Choroid plexus epithelial cell (primary cell): Measurements from ENCODE around the gene VAPB.
A peak's percentile ranks its signal among the peaks of the same experiment; 100 is the strongest.

Experiments used
- DNase-seq: peaks from one replicate; pipeline ENCODE4 v3.0.0-alpha.2; 2010; ENCODE audit warnings: low read depth
- H3K4me3 ChIP-seq: 2 replicates; pipeline ENCODE4 v1.5.1; 2011; ENCODE audit warnings: low read depth, mild to moderate bottlenecking, control low read depth, low read length, moderate library complexity
- CTCF ChIP-seq: conservative IDR thresholded peaks from 2 replicates; pipeline ENCODE4 v1.5.1; 2011; ENCODE audit warnings: low read depth, mild to moderate bottlenecking, control low read depth, inconsistent platforms, low read length, moderate library complexity

Gene VAPB

DNA sequence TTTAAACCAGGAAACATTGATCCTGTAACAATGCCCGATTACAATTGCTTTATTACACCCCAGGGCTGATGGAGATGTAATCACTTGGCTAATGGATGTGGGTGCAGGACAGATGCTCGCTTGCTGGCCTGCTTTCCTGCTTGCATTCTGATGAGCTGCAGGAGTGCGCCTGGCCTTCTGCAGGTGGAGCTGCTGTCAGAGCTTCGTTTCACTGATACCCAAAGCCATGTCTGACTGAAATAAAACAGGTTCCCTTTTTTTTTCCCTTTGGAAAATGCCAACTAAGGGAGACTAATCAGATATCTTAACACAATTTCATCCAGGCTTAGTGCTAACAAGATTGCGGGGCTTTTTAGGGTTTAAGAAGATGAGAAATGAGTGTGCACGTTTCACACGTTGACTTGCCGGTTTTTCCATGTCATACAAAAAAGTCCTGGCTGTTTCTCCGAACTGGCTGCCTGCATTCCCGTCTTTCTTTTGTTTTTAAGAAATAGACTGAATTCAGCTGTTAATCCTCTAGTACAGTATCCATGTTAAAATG lies 60.7 kb downstream of the VAPB start:
- no peak for TF ChIP-seq CTCF
- H3K4me3 ChIP-seq: no peak overlapping the region
- DNase-seq: no peak

GRCh38 chr20:58450254-58450653 lies 61.2 kb downstream of the VAPB start:
- no peak for DNase-seq
- no peak for TF ChIP-seq CTCF
- no peak overlapping the region for H3K4me3 ChIP-seq

GRCh38 chr20:58452667-58453255 lies 63.7 kb downstream of the VAPB start:
- no peak for DNase-seq
- TF ChIP-seq CTCF: no peak
- no peak overlapping the region for H3K4me3 ChIP-seq

DNA sequence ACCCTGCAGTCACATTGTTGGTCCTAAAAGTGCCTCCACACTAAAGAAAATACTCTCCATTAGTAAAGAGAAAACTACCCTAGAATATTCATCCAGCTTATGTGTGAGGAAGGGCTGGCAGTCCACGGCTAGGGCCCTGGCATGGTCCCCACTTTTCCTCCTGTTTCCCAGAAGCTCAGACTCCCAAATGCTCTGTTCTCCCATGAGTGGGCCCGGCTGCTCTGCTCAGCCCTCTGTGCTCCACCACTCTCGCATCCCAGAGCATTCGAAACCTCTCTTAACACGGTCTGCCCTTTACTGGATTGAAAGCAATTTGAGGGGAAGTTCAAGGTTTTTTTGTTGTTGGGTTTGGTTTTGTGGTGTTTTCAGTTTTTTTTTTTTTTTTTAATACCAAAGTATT lies 64.4 kb downstream of the VAPB start:
- no peak for TF ChIP-seq CTCF
- H3K4me3 ChIP-seq: no peak overlapping the region
- no peak for DNase-seq

DNA sequence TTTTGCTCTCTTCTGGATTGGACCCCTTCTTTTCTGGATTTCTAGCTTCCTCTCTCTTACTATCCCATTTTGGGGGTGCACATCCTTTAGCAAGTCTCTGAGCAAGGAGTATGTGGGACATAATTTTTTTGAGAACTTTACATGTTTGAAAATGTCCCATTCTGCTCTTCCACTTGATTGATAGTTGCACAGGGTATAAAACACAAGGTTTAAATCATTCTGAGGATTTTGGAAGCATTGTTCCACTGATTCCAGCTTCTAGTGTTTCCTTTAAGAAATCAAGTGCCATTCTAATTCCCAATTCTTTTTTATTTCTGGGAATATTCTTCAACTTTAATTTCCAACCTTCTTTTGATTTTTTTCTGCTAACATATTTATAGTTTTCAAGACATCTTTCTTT lies 65.4 kb downstream of the VAPB start:
- TF ChIP-seq CTCF: no peak
- no peak overlapping the region for H3K4me3 ChIP-seq

GRCh38 chr20:58457083-58457695 lies 68.2 kb downstream of the VAPB start:
- no peak for TF ChIP-seq CTCF
- H3K4me3 ChIP-seq: no peak overlapping the region
- peak; percentile 72 for DNase-seq

More for the DNA sequence above, 65.4 kb downstream of the VAPB start:
- DNase-seq: no peak
